IMR-90 (cell line): ENCODE results near the gene PCA3.
"Not testable (repeated sequence)": the region's sequence is repeated elsewhere in the genome, so short reads cannot be mapped to it uniquely, and the experiment has no call there.

Experiments used
- BHLHE40 ChIP-seq: fragments of 150-350 bp; IDR thresholded peaks from 2 replicates; pipeline ENCODE4 v1.6.1; 2016; ENCODE audit warnings: mild to moderate bottlenecking, low read depth, low read length
- CEBPB ChIP-seq: IDR thresholded peaks from 2 replicates; pipeline ENCODE4 v1.6.1; 2012; ENCODE audit warnings: low read depth, low read length, improper control_type of control experiment
- ELK1 ChIP-seq: fragments of 150-350 bp; IDR thresholded peaks from 2 replicates; pipeline ENCODE4 v1.6.1; 2016; ENCODE audit warnings: low read depth, mild to moderate bottlenecking, low read length, moderate library complexity, borderline replicate concordance
- FOS ChIP-seq: fragments of 150-350 bp; IDR thresholded peaks from 2 replicates; pipeline ENCODE4 v1.6.1; 2016; ENCODE audit warnings: low read depth, low read length
- POLR2A ChIP-seq: IDR thresholded peaks from 2 replicates; pipeline ENCODE4 v1.6.1; 2012; ENCODE audit warnings: mild to moderate bottlenecking, low read depth, low read length
- RAD21 ChIP-seq: IDR thresholded peaks from 2 replicates; pipeline ENCODE4 v1.6.1; 2012; ENCODE audit warnings: low read length, improper control_type of control experiment
- RCOR1 ChIP-seq: IDR thresholded peaks from 2 replicates; pipeline ENCODE4 v1.6.1; 2012; ENCODE audit warnings: mild to moderate bottlenecking, low read length, improper control_type of control experiment; ENCODE audit not compliant: insufficient replicate concordance
- SMC3 ChIP-seq: fragments of 150-350 bp; IDR thresholded peaks from 2 replicates; pipeline ENCODE4 v1.6.1; 2016; ENCODE audit warnings: low read depth, mild to moderate bottlenecking, antibody characterized with exemption, low read length, moderate library complexity
- TF ChIP-seq, protein P1 (sequence below): conservative IDR thresholded peaks from 2 replicates; pipeline ENCODE4 v1.5.1; 2012; ENCODE audit warnings: mild to moderate bottlenecking, low read depth, low read length, improper control_type of control experiment

GRCh38 chr9:76742890-76743289 is 21.3 kb upstream of the PCA3 start:
- TF ChIP-seq POLR2A, RCOR1, FOS, RAD21, ELK1, SMC3, BHLHE40, CEBPB: not testable (repeated sequence)
- TF ChIP-seq, protein P1, sequence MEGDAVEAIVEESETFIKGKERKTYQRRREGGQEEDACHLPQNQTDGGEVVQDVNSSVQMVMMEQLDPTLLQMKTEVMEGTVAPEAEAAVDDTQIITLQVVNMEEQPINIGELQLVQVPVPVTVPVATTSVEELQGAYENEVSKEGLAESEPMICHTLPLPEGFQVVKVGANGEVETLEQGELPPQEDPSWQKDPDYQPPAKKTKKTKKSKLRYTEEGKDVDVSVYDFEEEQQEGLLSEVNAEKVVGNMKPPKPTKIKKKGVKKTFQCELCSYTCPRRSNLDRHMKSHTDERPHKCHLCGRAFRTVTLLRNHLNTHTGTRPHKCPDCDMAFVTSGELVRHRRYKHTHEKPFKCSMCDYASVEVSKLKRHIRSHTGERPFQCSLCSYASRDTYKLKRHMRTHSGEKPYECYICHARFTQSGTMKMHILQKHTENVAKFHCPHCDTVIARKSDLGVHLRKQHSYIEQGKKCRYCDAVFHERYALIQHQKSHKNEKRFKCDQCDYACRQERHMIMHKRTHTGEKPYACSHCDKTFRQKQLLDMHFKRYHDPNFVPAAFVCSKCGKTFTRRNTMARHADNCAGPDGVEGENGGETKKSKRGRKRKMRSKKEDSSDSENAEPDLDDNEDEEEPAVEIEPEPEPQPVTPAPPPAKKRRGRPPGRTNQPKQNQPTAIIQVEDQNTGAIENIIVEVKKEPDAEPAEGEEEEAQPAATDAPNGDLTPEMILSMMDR = not testable (repeated sequence)
